HG02840 (cell line): ENCODE measurements around the gene RUNX1.
"Not testable (repeated sequence)": the region's sequence is repeated elsewhere in the genome, so short reads cannot be mapped to it uniquely, and the experiment has no call there.

Experiments used
- ATAC-seq: cut with Tn5 transposase; IDR thresholded peaks from one replicate; pipeline ENCODE4 v1.9.1; 2021; ENCODE audit warnings: mild to moderate bottlenecking, moderate library complexity, moderate number of reproducible peaks; ENCODE audit not compliant: unreplicated experiment, low FRiP score

Gene RUNX1

GRCh38 chr21:34979383-34979782, 69.7 kb downstream of the RUNX1 start:
- ATAC-seq: no peak

DNA sequence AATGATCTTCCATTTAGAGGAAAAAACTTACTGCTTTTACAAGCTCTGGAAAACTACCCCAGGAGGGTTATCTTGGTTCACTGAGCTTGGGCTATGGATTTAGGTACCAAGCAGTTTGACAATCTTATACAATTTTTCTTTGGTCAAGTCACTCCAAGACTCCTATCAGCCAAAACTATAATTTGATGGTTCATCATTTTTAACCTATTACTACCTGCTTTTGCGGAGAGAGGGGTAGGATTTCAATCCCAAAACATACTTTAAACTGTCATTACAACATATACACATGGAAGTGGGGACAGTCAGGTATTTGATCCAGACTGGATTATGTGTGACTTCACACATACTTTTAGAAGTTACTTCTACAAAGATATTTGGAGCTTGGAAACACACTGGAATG, 71.8 kb downstream of the RUNX1 start:
- no peak for ATAC-seq

DNA sequence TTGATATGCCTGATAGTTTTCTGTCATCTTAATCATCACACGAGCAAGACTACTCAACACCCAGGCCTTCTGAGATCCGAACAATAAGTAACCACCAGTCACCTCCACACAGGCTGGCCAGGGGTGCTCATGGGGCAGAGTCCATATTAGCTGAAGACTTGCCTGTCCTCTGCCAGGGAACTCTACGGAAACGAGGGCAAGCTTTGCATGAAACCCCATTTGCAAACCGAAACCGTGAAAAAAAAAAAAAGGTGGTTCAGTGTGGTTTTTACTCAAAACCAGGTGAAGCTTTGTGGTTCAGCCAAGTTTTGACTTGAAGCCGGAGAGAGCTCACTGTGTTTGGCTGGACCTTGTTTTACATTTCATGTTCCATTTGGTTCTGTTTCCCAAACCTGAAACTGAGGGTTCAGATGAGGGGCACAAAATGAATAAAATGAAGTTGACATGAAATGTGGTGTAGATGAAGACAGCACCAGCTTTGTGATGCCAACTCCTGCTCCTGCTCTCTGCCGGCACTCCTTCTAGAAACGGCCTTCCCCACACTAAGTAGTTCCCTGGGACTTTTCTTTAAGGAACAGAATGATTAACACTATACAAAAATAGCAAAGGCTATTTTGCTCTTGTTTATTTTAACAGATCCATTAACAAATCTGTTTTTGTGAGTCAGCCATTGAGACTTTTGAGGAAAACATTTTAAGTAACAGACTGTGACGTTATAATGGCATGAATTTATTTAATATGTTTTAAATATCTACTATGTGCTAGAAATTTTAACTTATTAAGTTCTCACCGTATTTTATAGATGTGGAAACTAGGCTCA, 74.7 kb downstream of the RUNX1 start:
- ATAC-seq: peak; percentile 79

DNA sequence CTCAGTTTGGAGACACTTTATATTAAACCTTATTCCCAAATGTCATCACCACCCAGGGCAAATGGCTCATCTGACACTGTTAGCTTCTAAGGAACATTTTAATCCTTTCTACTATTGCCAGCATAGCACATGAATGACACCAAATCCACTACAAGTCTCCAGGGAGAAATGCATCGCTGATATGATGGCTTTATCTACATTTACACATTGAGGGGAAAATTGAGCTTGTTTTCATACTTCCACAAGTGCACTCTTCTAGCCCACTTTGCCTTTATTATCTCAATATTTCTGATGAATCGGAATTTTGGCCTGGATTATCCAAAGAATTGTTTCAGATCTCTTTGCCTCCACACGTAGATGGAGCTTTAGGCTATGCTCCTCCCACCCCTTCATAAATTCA, 75.4 kb downstream of the RUNX1 start:
- no peak for ATAC-seq

- no peak for ATAC-seq
Measured at GRCh38 chr21:34971656-34972055, 77.4 kb downstream of the RUNX1 start.

DNA sequence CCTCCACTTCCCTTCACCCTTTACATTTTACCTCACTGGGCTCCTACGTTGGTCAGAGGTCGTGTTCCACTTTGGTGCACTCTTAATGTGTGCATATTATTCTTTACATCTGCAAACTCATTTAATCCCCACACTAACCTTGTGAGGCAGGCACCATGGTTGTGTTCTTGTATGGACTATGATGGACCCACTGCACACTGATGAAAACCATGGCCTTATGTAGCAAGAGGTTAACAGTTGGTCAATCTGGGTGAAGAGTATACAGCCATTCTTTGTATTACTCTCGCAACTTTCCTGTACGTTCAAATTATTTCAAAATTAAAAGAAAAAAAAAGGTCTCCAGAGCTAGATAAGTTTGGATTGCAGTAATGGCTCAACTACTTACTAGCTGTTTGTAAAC, 78.5 kb downstream of the RUNX1 start:
- no peak for ATAC-seq

- ATAC-seq: no peak
Measured at GRCh38 chr21:34970167-34970500, 79.0 kb downstream of the RUNX1 start.

- ATAC-seq: no peak
Measured at GRCh38 chr21:34969423-34970166, 79.5 kb downstream of the RUNX1 start.

DNA sequence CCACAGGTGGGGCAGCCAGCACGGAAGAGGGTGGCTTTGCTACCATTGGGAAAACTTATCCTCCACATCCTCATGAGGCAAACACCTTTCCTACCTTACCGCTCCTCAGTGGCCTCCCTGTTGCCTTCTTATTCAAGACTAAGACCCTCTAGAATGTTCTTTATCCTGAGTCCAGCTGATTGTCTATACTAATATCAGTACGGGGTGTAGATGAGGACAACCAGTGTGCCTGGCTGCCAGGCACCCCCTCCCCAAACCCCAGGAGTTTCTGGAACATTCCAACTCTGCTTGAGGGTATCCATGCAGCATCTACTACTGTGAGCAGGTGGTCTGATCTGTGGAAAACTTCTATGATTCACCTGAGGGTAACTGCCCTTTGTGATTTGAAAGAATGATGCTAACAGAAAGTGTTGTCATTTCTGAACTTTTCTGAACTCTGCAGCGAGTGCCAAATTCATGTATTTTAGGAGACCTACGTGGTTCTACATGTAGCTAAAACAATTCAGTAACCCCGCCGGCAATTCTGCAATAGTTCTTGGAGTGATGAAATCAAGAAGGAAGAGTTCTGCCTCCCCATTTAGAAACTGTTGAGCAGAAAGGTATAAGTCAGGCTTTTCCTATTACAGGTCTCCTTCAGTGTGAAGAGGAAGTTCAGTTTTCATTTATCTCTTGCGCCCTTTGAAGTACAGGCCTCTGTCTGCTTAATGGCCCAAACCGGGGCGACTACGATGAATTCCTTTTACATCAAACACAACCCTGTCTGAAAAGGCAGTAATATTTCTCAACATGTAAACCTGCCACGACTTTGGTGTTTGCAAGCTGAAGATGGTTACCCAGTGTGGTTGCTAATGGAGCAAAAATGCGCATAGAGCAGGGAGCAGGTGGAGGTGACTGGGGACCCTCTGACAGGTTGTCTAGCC, 80.4 kb downstream of the RUNX1 start:
- ATAC-seq: no peak

DNA sequence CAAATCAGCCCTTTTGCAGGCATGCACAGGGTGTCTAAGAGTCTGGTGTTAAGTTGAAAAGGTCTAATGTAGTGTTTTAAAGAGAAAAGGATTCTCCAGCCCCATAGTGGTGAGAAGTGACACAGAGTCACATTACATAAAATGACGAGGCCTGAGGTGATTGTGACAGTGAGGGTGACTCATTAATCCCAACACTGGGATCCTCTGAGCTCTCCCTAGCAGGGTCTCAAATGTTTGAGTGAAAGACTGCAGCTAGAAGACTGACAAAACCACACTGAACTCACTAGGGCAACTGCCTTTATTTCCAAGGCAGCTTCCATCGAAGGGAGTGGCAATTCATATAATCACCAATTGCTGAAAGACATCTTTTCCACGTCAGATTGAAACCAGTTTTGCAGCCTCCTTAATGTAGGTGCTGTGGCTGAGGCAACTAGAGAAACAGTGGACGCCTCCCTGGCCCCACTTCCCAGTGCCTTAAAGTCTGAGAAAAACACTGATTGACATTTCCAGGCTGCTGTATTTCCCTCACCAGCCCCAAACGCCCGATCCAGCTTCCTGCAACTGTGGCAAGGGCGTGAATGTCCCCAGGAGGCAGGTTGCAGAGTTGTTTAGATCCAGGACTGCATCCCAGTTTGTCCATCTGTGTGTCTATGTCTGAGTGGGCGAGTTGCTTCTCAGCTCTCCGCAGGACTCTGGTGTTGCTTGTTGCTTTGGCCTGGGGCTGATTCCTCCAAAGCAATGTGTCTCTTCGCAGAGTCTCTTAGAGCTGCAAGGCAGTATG, 81.4 kb downstream of the RUNX1 start:
- no peak for ATAC-seq

DNA sequence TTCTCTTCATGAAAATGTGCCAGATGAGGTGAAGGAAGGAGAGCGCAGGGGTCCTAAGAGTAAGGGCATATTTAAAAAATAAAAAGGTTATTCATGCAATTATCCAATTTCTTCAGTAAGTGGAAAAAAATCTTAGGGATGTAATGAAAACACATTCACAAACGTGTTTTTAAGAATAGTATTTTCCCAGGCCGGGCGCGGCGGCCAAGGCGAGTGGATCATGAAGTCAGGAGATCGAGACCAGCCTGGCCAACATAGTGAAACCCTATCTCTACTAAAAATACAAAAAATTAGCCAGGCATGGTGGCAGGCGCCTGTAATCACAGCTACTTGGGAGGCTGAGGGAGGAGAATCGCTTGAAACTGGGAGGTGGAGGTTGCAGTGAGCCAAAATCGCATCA, 82.2 kb downstream of the RUNX1 start:
- not testable (repeated sequence) for ATAC-seq

- ATAC-seq: no peak
Measured at GRCh38 chr21:34965200-34966174, 83.6 kb downstream of the RUNX1 start.

GRCh38 chr21:34962586-34963222, 86.4 kb downstream of the RUNX1 start:
- ATAC-seq: no peak

DNA sequence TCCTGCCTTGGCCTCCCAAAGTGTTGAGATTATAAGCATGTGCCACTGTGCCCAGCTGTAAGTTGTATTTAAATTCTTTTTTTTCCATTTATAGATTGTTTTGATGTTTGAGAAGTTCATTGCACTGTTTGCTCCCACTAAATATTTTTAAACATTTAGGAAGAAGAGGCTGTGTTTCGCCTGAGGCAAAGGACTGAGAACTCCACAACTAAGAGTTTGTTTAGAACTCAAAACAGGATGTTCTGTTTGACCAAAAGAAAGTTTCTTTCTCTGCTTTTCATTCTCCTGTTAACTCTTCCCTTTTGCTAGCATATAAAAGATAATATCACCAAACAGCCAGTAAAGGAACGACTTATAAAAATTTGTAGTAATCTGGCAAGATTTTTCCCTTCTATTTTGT, 87.0 kb downstream of the RUNX1 start:
- no peak for ATAC-seq

DNA sequence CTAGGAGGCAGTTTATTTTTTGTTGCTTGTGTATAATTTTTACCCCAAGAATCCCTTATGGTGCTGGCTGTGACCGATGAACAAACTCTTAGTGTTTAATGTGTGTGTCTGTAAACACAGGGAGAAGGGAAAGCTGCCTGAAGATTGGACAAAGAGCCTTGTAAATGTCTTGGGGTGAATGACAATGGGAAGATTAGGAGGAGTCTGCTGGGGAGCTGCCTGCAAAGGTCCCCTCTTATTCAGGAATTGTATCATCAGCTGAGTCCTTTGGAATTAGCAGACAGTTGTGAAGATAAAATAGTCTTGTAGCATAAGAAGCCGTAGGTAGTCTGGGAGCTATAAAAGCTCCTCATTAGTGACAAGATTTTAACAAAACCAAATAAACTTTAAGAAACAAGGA, 88.4 kb downstream of the RUNX1 start:
- no peak for ATAC-seq

GRCh38 chr21:34959607-34960006, 89.5 kb downstream of the RUNX1 start:
- no peak for ATAC-seq

- ATAC-seq: no peak
Measured at GRCh38 chr21:34958040-34958439, 91.1 kb downstream of the RUNX1 start.

- no peak for ATAC-seq
Measured at GRCh38 chr21:34956416-34957316, 92.4 kb downstream of the RUNX1 start.
